GM15510 (cell line): ENCODE measurements around the gene NUFIP1.

Experiments used
- POLR2A ChIP-seq: IDR thresholded peaks from 3 replicates; pipeline ENCODE4 v1.6.1; 2011; ENCODE audit warnings: borderline replicate concordance; ENCODE audit not compliant: insufficient read length; ENCODE audit errors: extremely low read depth

The NUFIP1 gene

DNA sequence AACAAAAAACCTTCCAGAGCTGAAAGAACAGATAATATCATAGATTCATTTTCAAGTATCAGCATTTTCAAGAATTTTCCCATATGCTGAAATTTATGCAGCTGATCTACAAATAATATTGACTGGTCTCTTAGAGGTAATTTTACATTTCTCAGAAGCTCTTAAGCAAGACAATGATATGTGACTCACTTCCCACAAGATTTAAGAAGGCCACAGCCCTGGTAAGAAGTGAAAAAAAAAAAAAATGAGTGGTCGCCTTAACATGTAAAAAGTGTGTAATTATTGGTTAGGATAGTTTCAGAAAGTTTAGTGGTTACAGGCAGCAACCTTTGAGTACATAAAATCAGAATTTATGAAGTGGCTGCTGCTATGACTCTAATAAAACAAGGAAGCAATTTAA is 54.5 kb downstream of the NUFIP1 start:
- TF ChIP-seq POLR2A: no peak

DNA sequence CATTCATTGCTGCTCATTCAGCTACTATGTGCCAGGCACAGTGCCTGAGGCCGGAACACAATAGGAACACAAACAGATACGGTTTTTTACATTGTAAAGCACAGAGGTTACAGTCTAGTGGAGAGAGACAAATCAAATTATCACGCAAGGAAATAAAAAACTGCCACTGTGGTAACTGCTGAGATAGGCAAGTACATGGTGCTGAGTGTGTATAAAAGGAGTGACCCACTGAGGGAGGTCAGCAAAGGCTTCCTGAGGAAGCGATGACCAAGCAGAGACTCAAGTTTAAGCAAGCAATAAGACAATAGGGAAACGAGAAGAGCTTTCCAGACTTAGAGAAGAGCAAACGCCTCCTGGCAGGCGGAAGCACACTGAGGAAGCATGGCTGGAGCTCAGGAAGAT is 56.4 kb downstream of the NUFIP1 start:
- TF ChIP-seq POLR2A: no peak

DNA sequence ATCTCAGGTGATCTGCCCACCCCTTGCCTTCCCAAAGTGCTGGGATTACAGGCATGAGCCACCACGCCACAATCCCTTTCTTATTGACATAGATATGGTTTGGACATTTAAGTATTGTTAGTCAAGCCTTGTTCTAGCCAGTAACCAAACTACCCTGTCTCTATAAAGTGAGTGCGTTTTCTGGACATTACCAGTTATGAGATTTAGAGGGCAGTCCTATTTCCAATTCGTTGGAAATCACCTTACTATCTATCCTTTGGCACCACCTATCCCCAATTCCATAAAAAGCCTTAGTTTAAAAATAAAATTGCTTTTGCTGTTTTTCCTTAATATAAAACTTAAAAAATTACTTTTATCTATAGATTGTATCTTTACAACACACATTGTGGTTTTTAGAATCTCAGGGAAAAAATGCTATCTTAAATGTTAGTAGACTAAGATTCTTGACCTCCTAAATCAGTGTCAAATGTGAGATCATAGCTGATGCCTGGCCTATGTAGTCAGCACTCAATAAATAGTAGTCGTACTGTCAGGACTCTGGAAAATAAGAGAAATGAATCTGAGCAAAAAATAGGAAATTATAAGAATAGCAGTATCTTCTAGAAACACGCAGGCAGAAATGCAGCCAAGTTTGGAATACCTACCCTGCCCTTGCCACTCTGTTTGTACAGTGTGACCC is 57.0 kb downstream of the NUFIP1 start:
- TF ChIP-seq POLR2A: no peak

DNA sequence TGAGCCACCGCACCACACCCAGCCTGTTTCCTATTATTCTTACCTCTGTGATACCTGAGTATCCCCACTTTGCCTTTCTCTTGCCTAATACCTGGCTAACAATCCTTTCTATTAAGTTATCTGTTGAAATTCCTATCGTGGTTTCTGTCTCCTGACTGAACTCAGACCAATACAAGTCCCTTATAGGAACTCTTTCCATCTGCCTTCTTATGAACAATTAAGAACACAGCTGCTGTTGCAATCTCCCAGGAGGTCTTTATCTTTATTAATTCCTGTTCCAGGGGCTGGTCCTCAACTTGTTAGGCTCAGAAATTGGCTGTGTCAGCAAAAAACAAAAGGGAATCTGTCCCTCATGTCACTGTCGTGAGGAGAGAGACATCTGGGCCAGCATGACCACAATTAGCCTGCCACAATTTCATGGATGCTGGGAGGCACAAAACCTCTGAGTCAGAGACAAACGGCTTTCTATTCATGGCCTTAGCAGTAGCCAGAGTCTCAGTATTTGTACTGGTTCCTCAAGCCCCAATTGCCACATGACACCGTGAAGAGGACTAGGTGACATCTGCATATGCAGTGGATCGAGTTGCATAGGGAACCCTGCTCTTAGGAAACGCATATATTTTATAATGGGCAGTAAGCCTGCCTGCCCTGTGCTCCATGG is 58.2 kb downstream of the NUFIP1 start:
- no peak for TF ChIP-seq POLR2A

DNA sequence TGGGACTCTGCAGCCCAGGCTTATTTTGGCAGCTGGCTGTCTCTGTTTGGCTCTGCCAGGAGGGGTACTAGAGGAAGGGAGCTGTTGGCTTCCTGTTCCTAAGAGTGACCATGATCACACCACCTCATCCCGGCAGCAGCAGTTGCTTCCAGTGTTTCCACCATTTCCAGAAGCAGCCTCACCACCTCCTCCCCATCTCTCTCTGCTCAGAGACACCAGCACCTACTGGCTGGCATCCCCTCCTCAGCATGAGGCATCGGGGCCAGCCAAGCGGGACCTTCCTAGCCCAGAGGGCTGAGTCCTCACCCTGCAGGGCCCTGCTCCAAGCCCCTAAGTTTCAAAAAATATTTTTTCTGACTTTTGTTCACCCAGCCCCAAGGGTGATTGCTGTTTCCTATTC is 59.0 kb downstream of the NUFIP1 start:
- TF ChIP-seq POLR2A: no peak

DNA sequence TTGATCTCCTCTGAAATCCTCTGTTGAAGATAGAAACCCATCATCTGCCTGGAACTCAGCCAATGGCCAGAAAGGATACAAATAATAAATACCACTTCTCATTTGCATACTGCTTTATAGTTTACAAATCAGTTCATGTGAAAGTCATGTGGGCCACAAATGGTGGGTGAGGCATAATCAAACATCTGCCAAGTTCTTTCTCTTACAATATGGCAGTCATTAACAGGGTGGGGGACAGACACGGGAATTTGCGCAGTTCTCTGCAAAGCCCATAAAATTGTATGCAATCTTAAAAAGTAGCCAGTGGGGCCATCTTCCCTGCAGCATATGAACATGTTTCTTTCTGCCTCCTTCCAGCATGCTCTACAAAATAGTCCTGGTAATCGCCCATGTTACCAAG is 59.6 kb downstream of the NUFIP1 start:
- no peak for TF ChIP-seq POLR2A

DNA sequence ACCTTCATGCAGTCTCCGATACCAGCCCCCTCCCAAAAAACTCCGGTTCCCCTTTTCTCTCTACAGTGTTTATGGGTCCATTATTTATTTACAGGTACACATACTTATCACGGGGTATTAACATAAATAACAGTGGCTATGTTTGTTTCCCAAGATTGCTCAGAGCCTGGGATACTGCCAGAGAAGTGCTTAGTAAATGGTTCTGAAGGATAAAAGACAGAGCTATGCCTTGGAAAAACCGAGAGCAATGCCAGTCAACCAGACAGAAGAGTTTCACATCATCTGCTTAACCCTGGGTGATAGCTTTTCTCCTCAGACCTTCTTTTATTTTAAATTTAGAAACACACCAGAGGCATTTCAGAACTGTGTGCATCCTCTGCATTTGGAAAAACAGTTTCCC is 61.3 kb downstream of the NUFIP1 start:
- TF ChIP-seq POLR2A: no peak

DNA sequence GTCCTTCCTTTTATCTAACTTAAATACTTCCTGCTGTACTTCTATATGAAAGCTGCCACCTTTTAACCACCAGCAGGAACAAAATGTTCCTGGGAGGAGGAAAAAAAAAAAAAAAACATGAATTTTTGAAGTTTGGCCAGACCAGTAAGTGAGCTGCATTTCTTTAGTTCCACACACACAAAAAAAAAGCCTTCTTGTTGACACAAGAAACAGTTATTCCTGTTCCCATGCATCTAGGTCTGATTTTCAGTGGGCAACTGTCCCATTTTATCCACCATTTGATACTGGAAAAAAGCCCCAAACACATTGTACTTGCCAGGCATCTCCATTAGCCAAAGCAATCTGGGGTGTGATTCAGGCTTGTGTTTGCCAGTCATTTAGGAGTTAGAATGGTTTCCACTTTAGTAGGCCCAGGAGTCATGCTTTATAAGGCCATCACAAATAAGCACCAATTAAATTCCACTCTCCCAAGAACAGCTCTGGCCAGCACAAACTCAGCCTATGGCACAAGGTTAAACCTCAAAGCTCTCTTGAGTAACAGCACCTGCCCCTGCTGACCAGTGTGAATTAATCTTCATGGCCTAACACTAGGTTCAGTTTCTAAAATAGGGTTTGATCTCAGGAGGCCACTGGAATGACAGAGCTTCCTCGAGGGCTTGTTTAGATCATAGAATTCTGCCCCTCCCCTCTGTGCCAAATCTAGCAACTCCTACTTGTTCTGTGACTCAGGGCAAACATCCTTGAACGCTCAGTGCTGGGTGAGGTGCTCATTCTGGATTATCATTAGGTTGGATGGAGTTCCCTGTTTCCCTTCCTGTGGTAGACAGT is 67.1 kb downstream of the NUFIP1 start:
- no peak for TF ChIP-seq POLR2A

DNA sequence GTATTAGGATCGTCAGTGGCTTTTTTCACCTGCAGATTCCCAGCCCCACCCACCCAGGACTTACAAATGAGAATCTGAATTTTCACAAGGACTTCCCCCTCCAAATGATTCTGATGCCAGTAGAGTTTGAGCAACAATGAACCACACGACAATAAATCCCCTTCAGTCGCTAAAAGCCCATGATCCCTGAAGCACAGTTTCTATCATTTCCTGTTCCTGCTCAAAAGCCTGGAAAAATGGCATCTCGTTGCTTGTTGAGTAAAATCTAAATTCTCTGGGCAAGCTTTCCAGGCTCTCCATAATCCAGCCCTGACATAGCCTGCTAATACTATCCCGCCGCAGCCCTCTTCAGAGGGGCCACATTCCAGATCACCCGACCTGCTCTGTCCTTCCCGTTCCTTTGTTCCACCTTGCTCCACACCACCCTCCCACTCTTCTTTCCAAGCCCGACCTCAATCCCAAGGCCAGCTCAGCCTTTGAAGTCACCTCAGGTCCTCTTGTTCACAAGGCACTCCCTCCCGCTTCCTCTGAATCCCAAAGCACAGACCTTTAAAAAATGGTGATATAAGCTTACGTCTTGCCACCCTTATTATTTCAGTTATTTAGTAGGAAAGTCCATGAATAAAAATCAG is 67.9 kb downstream of the NUFIP1 start:
- no peak for TF ChIP-seq POLR2A

DNA sequence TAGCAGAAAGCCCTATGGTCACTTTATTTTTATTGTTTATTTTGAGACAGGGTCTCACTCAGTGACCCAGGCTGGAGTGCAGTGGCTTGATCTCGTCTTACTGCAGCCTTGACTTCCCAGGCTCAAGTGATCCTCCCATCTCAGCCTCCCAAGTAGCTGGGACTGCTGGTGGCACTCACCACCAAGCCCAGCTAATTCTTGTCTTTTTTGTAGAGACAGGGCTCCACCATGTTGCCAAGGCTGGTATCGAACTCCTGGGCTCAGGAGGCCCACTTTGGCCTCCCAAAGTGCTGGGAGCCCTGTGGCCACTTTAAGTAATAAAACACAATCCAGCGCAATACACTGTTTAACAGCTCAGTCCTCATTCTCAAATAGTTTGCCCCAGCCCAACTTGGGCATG is 69.3 kb downstream of the NUFIP1 start:
- TF ChIP-seq POLR2A: no peak

DNA sequence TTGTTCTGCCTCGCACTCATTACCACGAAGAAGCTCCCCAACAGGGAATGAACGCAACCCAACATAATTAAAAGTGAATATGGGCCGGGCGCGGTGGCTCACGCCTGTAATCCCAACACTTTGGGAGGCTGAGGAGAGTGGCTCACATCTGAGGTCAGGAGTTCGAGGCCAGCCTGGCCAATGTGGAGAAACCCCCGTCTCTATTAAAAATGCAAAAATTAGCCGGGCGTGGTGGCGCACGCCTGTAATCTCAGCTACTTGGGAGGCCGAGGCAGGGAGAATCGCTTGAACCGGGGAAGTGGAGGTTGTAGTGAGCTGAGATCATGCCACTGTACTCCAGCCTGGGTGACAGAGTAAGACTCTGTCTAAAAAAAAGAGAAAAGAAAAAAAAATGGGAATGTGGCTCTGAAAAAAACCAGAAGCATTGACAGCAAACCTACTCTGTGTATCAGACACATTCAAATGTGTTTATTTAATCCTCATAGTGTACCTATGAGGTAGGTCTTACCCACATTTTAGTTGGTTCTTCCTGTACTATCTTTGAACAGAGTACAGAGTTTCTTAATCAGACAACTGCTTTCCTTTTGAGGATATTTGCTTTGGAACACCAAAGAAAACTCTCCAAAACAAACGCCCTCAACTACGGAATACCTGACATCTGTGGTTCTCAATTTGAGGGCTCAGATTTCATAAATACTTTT is 70.0 kb downstream of the NUFIP1 start:
- TF ChIP-seq POLR2A: no peak

DNA sequence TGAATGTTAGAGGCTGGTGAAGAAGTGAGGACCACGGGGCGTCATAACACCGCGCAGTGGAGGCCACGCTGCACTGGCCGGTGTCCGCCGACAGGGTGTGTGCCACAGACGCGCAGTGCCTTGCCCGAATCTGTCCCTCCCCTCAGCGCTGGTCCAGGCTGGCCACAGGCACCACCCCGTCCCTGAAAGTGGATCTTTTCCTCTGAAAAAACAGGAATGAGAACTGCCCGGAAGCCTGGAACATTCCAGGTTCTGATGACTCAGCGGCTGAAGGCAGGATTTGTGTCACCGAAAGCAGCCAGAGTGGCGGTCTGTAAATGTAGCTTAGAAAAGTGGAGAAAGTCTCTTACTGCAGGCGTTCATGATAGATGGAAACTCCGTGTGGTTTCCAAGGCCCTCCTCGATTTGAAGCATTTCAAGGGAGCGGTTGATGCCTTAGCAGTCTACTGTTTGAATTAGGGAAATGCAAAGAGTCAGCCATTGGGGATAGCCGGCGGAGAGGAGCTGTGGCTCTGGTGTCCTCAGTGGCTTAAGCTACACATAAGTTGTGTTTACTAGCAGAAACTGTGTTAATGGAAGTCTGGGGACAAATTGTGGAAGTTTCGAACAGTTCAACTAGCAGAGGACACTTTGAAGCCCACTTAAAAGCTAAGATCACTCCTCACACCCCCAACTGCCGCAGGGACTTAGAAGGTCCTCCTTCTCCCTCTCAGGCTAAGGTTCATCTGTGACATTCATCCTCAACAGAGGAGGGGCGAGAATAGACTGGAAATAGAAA is 70.8 kb downstream of the NUFIP1 start:
- TF ChIP-seq POLR2A: no peak

DNA sequence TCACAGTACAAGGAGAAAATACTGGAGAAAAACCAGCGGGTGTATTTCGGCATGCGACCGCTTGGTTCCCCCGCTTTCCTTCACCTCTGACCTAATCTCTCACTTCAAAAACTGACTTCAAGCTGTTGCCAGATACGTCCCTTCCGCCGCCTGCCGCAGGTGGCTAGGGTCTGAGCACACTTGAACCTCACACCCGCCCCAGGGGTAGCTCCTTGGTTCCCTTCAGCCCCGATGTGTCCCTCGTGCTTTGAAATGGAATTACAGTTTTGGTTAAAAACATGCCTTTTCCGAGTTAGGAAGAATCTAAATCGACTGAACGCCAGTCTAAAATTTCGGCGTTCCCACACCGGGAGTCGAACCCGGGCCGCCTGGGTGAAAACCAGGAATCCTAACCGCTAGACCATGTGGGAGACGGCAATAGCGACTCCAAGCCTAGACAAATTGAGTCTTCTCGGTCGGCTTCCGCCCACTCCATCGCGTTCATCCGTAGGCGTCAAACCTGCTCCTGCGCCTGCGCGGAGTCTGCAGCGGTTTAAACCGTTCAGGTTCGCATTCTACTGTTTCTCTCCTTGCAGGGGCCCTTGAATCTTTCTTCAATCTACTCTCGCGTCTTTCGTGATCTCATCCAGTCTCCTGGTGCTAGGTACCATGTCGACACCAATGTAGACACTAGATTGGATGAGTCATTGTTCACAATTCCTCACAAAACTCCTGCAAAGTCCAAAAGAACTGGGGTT is 71.5 kb downstream of the NUFIP1 start:
- TF ChIP-seq POLR2A: no peak
